NCI-H187 (cell line): ENCODE measurements around the gene ELFN1.

Source experiments
- DNase-seq, 2 experiments: peaks; one replicate each; lab custom pipeline; 2025; lab: John Stamatoyannopoulos, UW

The ELFN1 gene

GRCh38 chr7:1663857-1664651, 6.0 kb upstream of the ELFN1 start:
- DNase-seq: no peak

GRCh38 chr7:1664711-1665548, 5.1 kb upstream of the ELFN1 start:
- DNase-seq: no peak

- no peak for DNase-seq
Measured at GRCh38 chr7:1665549-1666316, 4.3 kb upstream of the ELFN1 start.

GRCh38 chr7:1666317-1666822, 3.7 kb upstream of the ELFN1 start:
- no peak for DNase-seq

GRCh38 chr7:1666823-1667565, 3.1 kb upstream of the ELFN1 start:
- DNase-seq: no peak

- DNase-seq: no peak
Measured at GRCh38 chr7:1667566-1668395, 2.3 kb upstream of the ELFN1 start.

- no peak for DNase-seq
Measured at GRCh38 chr7:1668396-1669063, 1.5 kb upstream of the ELFN1 start.

- no peak for DNase-seq
Measured at GRCh38 chr7:1669064-1669951, 769 bp upstream of the ELFN1 start.

GRCh38 chr7:1670894-1671593, 967 bp downstream of the ELFN1 start:
- DNase-seq: no peak

- no peak for DNase-seq
Measured at GRCh38 chr7:1671594-1672451, 1.7 kb downstream of the ELFN1 start.

- no peak for DNase-seq
Measured at GRCh38 chr7:1672851-1673486, 2.9 kb downstream of the ELFN1 start.

GRCh38 chr7:1673581-1674118, 3.6 kb downstream of the ELFN1 start:
- DNase-seq: no peak

GRCh38 chr7:1674161-1675035, 4.3 kb downstream of the ELFN1 start:
- no peak for DNase-seq

- no peak for DNase-seq
Measured at GRCh38 chr7:1675036-1675671, 5.1 kb downstream of the ELFN1 start.
